ENCODE measurements around the gene ACOT8.

- TF ChIP-seq CTCF (IDR thresholded peaks at IDR 0.05), result no peak
- TF ChIP-seq POLR2A (IDR thresholded peaks at IDR 0.05), result no peak
These were observed 6.3 kb downstream of the ACOT8 start for GRCh38 chr20:45850926-45851325.

Measured in lower leg skin (tissue), 3 donors.